Uterus (tissue), 4 donors: Measurements from ENCODE around the gene TKFC. TPM values are rescaled to one million over a fixed set of nuclear protein-coding genes. Genes with fewer than 3 reads are reported as not detected.

Experiments used
- DNase-seq, 2 donors: peaks; one replicate each; pipeline ENCODE4 v3.0.0-alpha.2; 2019 to 2020
- H3K27ac ChIP-seq, 2 donors: fragments of 200-600 bp; sonication (generic); 1 replicate in 1 of 2; 2 replicates in 1 of 2; pipeline ENCODE4 v1.5.1; 2016 to 2018
- H3K27me3 ChIP-seq, 2 donors: fragments of 200-600 bp; sonication (generic); one replicate each; pipeline ENCODE4 v1.5.1; 2018 to 2019; ENCODE audit warnings: control low read depth in 1 of 2
- H3K36me3 ChIP-seq, 2 donors: fragments of 200-600 bp; sonication (generic); one replicate each; pipeline ENCODE4 v1.5.1; 2019; ENCODE audit warnings: control low read depth in 1 of 2
- H3K4me1 ChIP-seq, 2 donors: fragments of 200-600 bp; sonication (generic); one replicate each; pipeline ENCODE4 v1.5.1; 2018 to 2019; ENCODE audit warnings: control low read depth in 1 of 2
- H3K4me3 ChIP-seq, 2 donors: fragments of 200-600 bp; sonication (generic); 1 replicate in 1 of 2; 2 replicates in 1 of 2; pipeline ENCODE4 v1.5.1; 2018 to 2019; ENCODE audit warnings: mild to moderate bottlenecking in 1 of 2
- H3K9me3 ChIP-seq, 2 donors: fragments of 200-600 bp; sonication (generic); one replicate each; pipeline ENCODE4 v1.5.1; 2019; ENCODE audit warnings: control low read depth in 1 of 2
- POLR2A ChIP-seq, 2 donors: fragments of 450-650 bp; IDR thresholded peaks; one replicate each; pipeline ENCODE4 v1.6.1; 2016; ENCODE audit warnings: antibody characterized with exemption in 2 of 2, mild to moderate bottlenecking in 1 of 2, moderate library complexity in 1 of 2
- intact Hi-C: fragments of 100-400 bp; cut with DNase I; formaldehyde crosslinking; loops from one replicate; pipeline ENCODE4 v1.15.1; 2023; ENCODE audit warnings: low total_unique reads
- total RNA-seq, 4 donors: library from RNA; depleted of rRNA in 3 of 4; stranded (reverse); fragments of >200 nt in 3 of 4; gene quantifications; one replicate each; pipeline versions ENCODE4 v1.1.0 to v1.2.4, GENCODE V29; 2014 to 2023
- TF ChIP-seq, protein P1 (sequence below), 4 experiments: fragments of 200-600 bp in 2 of 4; fragments of 450-650 bp in 2 of 4; sonication (generic) in 2 of 4; IDR thresholded peaks; one replicate each; pipeline ENCODE4 v1.5.1; 2016 to 2019; ENCODE audit warnings: antibody characterized with exemption in 4 of 4, mild to moderate bottlenecking in 2 of 4, moderate library complexity in 1 of 4
- donor health status: DM: yes; HTN: yes; CAD: no.

The TKFC gene
- 10 to 100 TPM in 2 of 4 donors, 1 to 10 TPM in 2; 3.6 to 28.5 (median 11.9) TPM for total RNA-seq

DNA sequence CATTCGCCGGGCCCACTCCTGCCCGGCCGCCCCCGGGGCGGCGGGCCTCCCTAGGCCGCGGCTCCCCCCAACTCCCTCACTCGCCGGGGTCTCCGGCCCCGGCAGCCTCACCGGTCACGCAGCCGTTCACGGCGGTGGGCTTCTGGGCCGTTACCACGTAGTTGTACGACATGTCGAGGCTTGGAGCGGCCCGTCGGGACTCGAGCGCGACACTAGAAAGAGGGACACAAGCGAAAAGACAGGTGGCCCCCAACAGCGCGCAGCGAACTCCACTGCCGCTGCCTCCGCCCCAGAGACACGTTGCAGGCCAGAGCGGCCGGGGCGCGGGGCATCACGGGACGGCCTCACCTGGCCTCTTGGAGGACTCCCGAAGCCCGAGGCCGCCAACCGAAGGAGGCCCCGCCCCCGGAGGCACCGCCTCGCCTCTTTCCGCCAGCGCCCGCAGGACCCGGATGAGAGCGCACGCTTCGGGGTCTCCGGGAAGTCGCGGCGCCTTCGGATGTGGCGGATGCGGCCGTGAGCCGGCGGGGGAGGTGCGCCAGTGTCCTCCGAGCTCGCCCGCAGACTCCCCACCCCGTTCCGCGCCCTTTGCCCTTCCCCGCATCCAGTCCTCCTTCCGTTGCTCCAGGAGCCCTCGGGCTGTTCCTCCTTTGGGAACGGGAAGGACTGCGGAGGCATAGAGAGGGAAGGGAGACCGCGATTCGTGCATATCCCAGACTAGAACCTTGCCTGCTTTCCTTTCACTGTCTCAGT is at the start of gene TKFC, which contains the start of gene DDB1:
Gene TKFC (plus strand): TSS at position 432 of the 753 bp plus-strand sequence. CDS start 1,501 bp downstream, outside the sequence.
Gene DDB1 (minus strand): TSS at position 309 of the 753 bp plus-strand sequence. CDS start 137 bp downstream, at position 172.
- intact Hi-C loops, result no loop called here
- Histone ChIP-seq H3K36me3 (no peaks in the 10 kb centered on the region), H3K27ac (peak within 1 kb of the TSS; percentile 86 to 93), H3K27me3 (no peaks in the 10 kb centered on the region), H3K9me3 (no peaks in the 10 kb centered on the region), H3K4me3 (peak within 1 kb of the TSS; percentile 67 to 92), H3K4me1 (peaks cover 0 to 21% of the 10 kb centered on the region in 2 donors)
- peak; percentile 94 to 96 for DNase-seq
- TF ChIP-seq, protein P1, sequence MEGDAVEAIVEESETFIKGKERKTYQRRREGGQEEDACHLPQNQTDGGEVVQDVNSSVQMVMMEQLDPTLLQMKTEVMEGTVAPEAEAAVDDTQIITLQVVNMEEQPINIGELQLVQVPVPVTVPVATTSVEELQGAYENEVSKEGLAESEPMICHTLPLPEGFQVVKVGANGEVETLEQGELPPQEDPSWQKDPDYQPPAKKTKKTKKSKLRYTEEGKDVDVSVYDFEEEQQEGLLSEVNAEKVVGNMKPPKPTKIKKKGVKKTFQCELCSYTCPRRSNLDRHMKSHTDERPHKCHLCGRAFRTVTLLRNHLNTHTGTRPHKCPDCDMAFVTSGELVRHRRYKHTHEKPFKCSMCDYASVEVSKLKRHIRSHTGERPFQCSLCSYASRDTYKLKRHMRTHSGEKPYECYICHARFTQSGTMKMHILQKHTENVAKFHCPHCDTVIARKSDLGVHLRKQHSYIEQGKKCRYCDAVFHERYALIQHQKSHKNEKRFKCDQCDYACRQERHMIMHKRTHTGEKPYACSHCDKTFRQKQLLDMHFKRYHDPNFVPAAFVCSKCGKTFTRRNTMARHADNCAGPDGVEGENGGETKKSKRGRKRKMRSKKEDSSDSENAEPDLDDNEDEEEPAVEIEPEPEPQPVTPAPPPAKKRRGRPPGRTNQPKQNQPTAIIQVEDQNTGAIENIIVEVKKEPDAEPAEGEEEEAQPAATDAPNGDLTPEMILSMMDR (IDR thresholded peaks at IDR 0.05), result peak in 2 of 4 experiments; percentile 21 to 34
- peak; percentile 82 to 87 for TF ChIP-seq POLR2A (IDR thresholded peaks at IDR 0.05)

GRCh38 chr11:61283613-61284012 is 49.4 kb upstream of the TKFC start:
- no peak for DNase-seq
- H3K9me3 ChIP-seq, result no peaks in the 10 kb centered on the region
- intact Hi-C loops, result no loop called here
- H3K4me3 ChIP-seq, result no peak overlapping the region
- TF ChIP-seq POLR2A (IDR thresholded peaks at IDR 0.05), result no peak
- TF ChIP-seq, protein P1 (IDR thresholded peaks at IDR 0.05), result no peak
- no peaks in the 10 kb centered on the region for H3K36me3 ChIP-seq
- no peaks in the 10 kb centered on the region for H3K27me3 ChIP-seq
- no peaks in the 10 kb centered on the region for H3K4me1 ChIP-seq
- no peak overlapping the region for H3K27ac ChIP-seq

- Histone ChIP-seq H3K4me3 (no peak overlapping the region), H3K9me3 (no peaks in the 10 kb centered on the region), H3K4me1 (no peaks in the 10 kb centered on the region), H3K36me3 (no peaks in the 10 kb centered on the region), H3K27me3 (no peaks in the 10 kb centered on the region), H3K27ac (no peak overlapping the region)
- no peak for TF ChIP-seq POLR2A (IDR thresholded peaks at IDR 0.05)
- TF ChIP-seq, protein P1 (IDR thresholded peaks at IDR 0.05), result no peak
- intact Hi-C loops, result no loop called here
- no peak for DNase-seq
These were observed 45.6 kb upstream of the TKFC start for GRCh38 chr11:61287338-61287977.

GRCh38 chr11:61290905-61291690 is 41.9 kb upstream of the TKFC start:
- H3K27ac ChIP-seq, result no peak overlapping the region
- TF ChIP-seq, protein P1 (IDR thresholded peaks at IDR 0.05), result no peak
- no peak for TF ChIP-seq POLR2A (IDR thresholded peaks at IDR 0.05)
- H3K36me3 ChIP-seq, result no peaks in the 10 kb centered on the region
- no peaks in the 10 kb centered on the region for H3K9me3 ChIP-seq
- DNase-seq, result no peak
- H3K4me1 ChIP-seq, result peaks cover 0 to 14% of the 10 kb centered on the region in 2 donors
- H3K4me3 ChIP-seq, result no peak overlapping the region
- intact Hi-C loops, result no loop called here
- H3K27me3 ChIP-seq, result no peaks in the 10 kb centered on the region
